IMR-90 (cell line): ENCODE data around the gene SGCA.

Source experiments
- CTCF ChIP-seq: conservative IDR thresholded peaks from 2 replicates; pipeline ENCODE4 v1.5.1; 2012; ENCODE audit warnings: mild to moderate bottlenecking, low read depth, low read length, improper control_type of control experiment
- MAZ ChIP-seq: IDR thresholded peaks from 2 replicates; pipeline ENCODE4 v1.6.1; 2012; ENCODE audit warnings: low read depth, mild to moderate bottlenecking, low read length, improper control_type of control experiment, moderate library complexity, borderline replicate concordance
- RCOR1 ChIP-seq: IDR thresholded peaks from 2 replicates; pipeline ENCODE4 v1.6.1; 2012; ENCODE audit warnings: mild to moderate bottlenecking, low read length, improper control_type of control experiment; ENCODE audit not compliant: insufficient replicate concordance

- TF ChIP-seq CTCF (no peak), RCOR1 (no peak), MAZ (no peak)
Observed at GRCh38 chr17:50172936-50173334, 7.1 kb downstream of the SGCA start.
